ACC112 (cell line): ENCODE measurements around the gene THSD8.
"Not testable (repeated sequence)": the region's sequence is repeated elsewhere in the genome, so short reads cannot be mapped to it uniquely, and the experiment has no call there.

Experiments
- H2AFZ ChIP-seq: fragments of 200-600 bp; sonication (generic); one replicate; pipeline ENCODE4 v1.6.0; 2017; ENCODE audit warnings: antibody characterized with exemption, low read length; ENCODE audit not compliant: unreplicated experiment
- H3K27ac ChIP-seq: fragments of 200-600 bp; sonication (generic); 2 replicates; pipeline ENCODE4 v1.5.1; 2014; ENCODE audit warnings: low read depth, mild to moderate bottlenecking, antibody characterized with exemption, low read length, moderate library complexity
- H3K27me3 ChIP-seq: fragments of 200-600 bp; sonication (generic); 2 replicates; pipeline ENCODE4 v1.6.1; 2014; ENCODE audit warnings: mild to moderate bottlenecking, antibody characterized with exemption, low read length, moderate library complexity, mixed read lengths; ENCODE audit not compliant: insufficient read depth
- H3K36me3 ChIP-seq: fragments of 200-600 bp; sonication (generic); 2 replicates; pipeline ENCODE4 v1.6.1; 2016; ENCODE audit warnings: mild to moderate bottlenecking, antibody characterized with exemption, low read length, moderate library complexity, mixed read lengths; ENCODE audit not compliant: insufficient read depth
- H3K4me1 ChIP-seq: fragments of 200-600 bp; sonication (generic); one replicate; pipeline ENCODE4 v1.6.1; 2016; ENCODE audit warnings: low read length, mixed read lengths; ENCODE audit not compliant: insufficient read depth, unreplicated experiment, control insufficient read depth
- H3K4me3 ChIP-seq: fragments of 200-600 bp; sonication (generic); 2 replicates; pipeline ENCODE4 v1.5.1; 2014; ENCODE audit warnings: mild to moderate bottlenecking, low read depth, low read length
- H3K79me2 ChIP-seq: fragments of 200-600 bp; sonication (generic); one replicate; pipeline ENCODE4 v1.6.0; 2016; ENCODE audit warnings: low read length; ENCODE audit not compliant: control insufficient read depth, unreplicated experiment, insufficient read depth

THSD8 gene

GRCh38 chr19:12842511-12842910 is 40.6 kb downstream of the THSD8 start:
- Histone ChIP-seq H3K4me1 (peaks cover 2% of the 10 kb centered on the region), H3K36me3 (no peaks in the 10 kb centered on the region), H3K27ac (no peak overlapping the region), H3K4me3 (no peak overlapping the region), H2AFZ (no peak overlapping the region), H3K79me2 (no peaks in the 10 kb centered on the region), H3K27me3 (peaks cover 30% of the 10 kb centered on the region)

- Histone ChIP-seq H3K27ac (no peak overlapping the region), H3K27me3 (peaks cover 24% of the 10 kb centered on the region), H3K79me2 (no peaks in the 10 kb centered on the region), H3K4me1 (peaks cover 2% of the 10 kb centered on the region), H3K36me3 (no peaks in the 10 kb centered on the region), H2AFZ (no peak overlapping the region), H3K4me3 (no peak overlapping the region)
Measured at GRCh38 chr19:12843328-12843727, 41.5 kb downstream of the THSD8 start.

- Histone ChIP-seq H2AFZ (no peak overlapping the region), H3K27me3 (peaks cover 16% of the 10 kb centered on the region), H3K27ac (no peak overlapping the region), H3K4me3 (no peak overlapping the region), H3K36me3 (no peaks in the 10 kb centered on the region), H3K79me2 (no peaks in the 10 kb centered on the region), H3K4me1 (peaks cover 2% of the 10 kb centered on the region)
Measured at GRCh38 chr19:12843999-12844732, 42.3 kb downstream of the THSD8 start.

GRCh38 chr19:12846613-12847012 is 44.7 kb downstream of the THSD8 start:
- not testable (repeated sequence) for H3K79me2 ChIP-seq, H3K4me1 ChIP-seq, H3K27ac ChIP-seq, H3K36me3 ChIP-seq, H2AFZ ChIP-seq, H3K27me3 ChIP-seq, H3K4me3 ChIP-seq

- Histone ChIP-seq H2AFZ (no peak overlapping the region), H3K4me3 (peak overlapping the region; percentile 59), H3K4me1 (peaks cover 2% of the 10 kb centered on the region), H3K27ac (no peak overlapping the region), H3K27me3 (no peaks in the 10 kb centered on the region), H3K36me3 (no peaks in the 10 kb centered on the region), H3K79me2 (no peaks in the 10 kb centered on the region)
Measured at GRCh38 chr19:12847159-12848139, 45.6 kb downstream of the THSD8 start.
